Bronchial epithelial cell (primary cell): ENCODE data around the gene ATP2B3. TPM values are rescaled to one million over a fixed set of nuclear protein-coding genes. Genes with fewer than 3 reads are reported as not detected.

Experiments
- DNase-seq: peaks from one replicate; pipeline ENCODE4 v3.0.0-alpha.2; 2010; ENCODE audit warnings: low read depth
- FAIRE-seq: peaks from 2 replicates; lab custom pipeline; 2011; peaks lifted over from hg19 to GRCh38; lab: Jason Lieb, UNC
- H3K27me3 ChIP-seq: 2 replicates; pipeline ENCODE4 v1.5.1; 2011; ENCODE audit warnings: low read length; ENCODE audit not compliant: control insufficient read depth, insufficient read depth
- H3K36me3 ChIP-seq: 2 replicates; pipeline ENCODE4 v1.5.1; 2011; ENCODE audit warnings: low read length; ENCODE audit not compliant: control insufficient read depth, insufficient read depth
- H3K4me3 ChIP-seq: 2 replicates; pipeline ENCODE4 v1.5.1; 2011; ENCODE audit warnings: mild to moderate bottlenecking, low read depth, low read length, control low read depth
- CTCF ChIP-seq: IDR thresholded peaks from 2 replicates; pipeline ENCODE4 v1.5.1; 2011; ENCODE audit warnings: mild to moderate bottlenecking, moderate library complexity, low read length, control low read depth, inconsistent platforms; ENCODE audit not compliant: insufficient read depth, severe bottlenecking
- total RNA-seq: library from RNA; depleted of rRNA; stranded (reverse); fragments of >200 nt; gene quantifications from 2 replicates; pipeline ENCODE4 v1.2.1, GENCODE V29; 2014

The ATP2B3 gene
- total RNA-seq, 1 donor from 2014 or later: not detected

- DNase-seq (no peak), FAIRE-seq (no peak)
- H3K27me3 ChIP-seq: no peaks in the 10 kb centered on the region
- no peak overlapping the region for H3K4me3 ChIP-seq
- H3K36me3 ChIP-seq: no peaks in the 10 kb centered on the region
- no peak for TF ChIP-seq CTCF
These were observed 40.3 kb downstream of the ATP2B3 start for GRCh38 chrX:153557618-153558355.

- Histone ChIP-seq H3K36me3 (no peaks in the 10 kb centered on the region), H3K4me3 (no peak overlapping the region), H3K27me3 (no peaks in the 10 kb centered on the region)
- no peak for FAIRE-seq
- TF ChIP-seq CTCF: no peak
- no peak for DNase-seq
These were observed 42.6 kb downstream of the ATP2B3 start for GRCh38 chrX:153560000-153560399.

- H3K4me3 ChIP-seq: no peak overlapping the region
- TF ChIP-seq CTCF: no peak
- FAIRE-seq: no peak
- DNase-seq: no peak
- H3K27me3 ChIP-seq: no peaks in the 10 kb centered on the region
- H3K36me3 ChIP-seq: no peaks in the 10 kb centered on the region
These were observed 43.0 kb downstream of the ATP2B3 start for GRCh38 chrX:153560466-153560865.

GRCh38 chrX:153561337-153561736 is 43.9 kb downstream of the ATP2B3 start:
- no peak for FAIRE-seq
- Histone ChIP-seq H3K4me3 (no peak overlapping the region), H3K36me3 (no peaks in the 10 kb centered on the region), H3K27me3 (no peaks in the 10 kb centered on the region)
- TF ChIP-seq CTCF: no peak
- no peak for DNase-seq

GRCh38 chrX:153562546-153562945 is 45.1 kb downstream of the ATP2B3 start:
- no peaks in the 10 kb centered on the region for H3K27me3 ChIP-seq
- no peaks in the 10 kb centered on the region for H3K36me3 ChIP-seq
- no peak overlapping the region for H3K4me3 ChIP-seq
- no peak for TF ChIP-seq CTCF
- DNase-seq (no peak), FAIRE-seq (no peak)
